LHCN-M2 (cell line): Measurements from ENCODE around the gene SDSL. TPM values are rescaled to one million over a fixed set of nuclear protein-coding genes. Genes with fewer than 3 reads are reported as not detected.
A peak's percentile ranks its signal among the peaks of the same experiment; 100 is the strongest.

ENCODE experiments used
- DNase-seq: peaks from one replicate; pipeline ENCODE4 v3.0.0-alpha.2; 2012; ENCODE audit warnings: low read depth
- total RNA-seq: library from RNA; depleted of rRNA; stranded (reverse); fragments of >200 nt; gene quantifications from 2 replicates; pipeline ENCODE4 v1.2.3, GENCODE V29; 2014

The SDSL gene
- total RNA-seq, 1 experiment from 2014 or later = 6.5 TPM

DNA sequence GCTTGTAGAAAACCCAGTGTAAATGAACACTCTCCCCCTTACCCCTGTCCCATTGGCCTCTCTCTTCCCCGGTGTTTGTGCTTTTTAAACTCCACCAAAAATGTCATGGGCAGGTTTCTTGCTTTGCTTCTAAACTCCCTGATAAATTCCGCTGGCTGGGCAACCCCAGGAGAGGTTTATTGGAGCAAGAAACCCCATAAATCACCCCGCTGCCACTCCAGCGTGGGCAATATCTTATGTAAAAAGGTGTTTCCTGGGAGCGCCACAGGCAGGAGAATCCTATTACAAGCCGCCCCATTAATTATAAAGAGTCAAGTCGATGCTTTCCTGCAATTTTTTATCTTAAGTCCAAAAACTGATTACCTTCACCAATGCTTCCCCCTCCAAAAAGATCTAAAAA, 26.7 kb downstream of the SDSL start:
- no peak for DNase-seq

DNA sequence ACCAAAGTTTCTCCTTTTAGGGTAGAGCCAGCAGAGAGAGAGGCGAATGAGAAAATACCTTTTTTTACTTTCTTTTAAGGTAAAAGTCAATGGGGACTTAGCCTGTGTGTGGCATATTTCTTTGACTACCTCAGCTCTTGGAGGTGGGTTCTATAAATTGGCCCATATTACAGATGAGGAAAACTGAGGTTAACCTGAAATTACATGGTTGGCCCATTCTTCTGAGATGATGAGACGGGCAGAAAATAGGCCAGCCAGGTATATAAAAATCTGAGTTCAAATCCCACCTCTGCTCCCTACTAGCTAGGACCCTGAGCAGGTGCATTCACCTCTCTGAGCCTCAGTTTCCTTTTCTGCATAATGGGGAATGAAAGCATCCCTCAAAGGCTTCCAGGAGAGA, 27.1 kb downstream of the SDSL start:
- DNase-seq = no peak

DNA sequence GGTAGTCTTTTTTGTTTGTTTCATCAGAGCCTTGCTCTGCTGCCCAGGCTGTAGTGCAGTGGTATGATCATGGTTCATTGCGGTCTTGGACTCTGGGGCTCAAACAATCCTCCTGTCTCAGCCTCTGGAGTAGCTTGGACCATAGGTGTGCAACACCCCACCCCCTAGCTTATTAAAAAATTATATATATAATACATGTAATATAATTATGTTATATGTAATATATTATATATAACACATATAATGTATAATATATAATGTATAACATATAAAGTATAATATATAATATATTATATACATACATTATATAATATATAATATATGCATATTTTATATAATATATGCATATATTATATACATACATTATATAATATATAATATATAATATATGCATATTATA, 27.7 kb downstream of the SDSL start:
- DNase-seq = no peak

DNA sequence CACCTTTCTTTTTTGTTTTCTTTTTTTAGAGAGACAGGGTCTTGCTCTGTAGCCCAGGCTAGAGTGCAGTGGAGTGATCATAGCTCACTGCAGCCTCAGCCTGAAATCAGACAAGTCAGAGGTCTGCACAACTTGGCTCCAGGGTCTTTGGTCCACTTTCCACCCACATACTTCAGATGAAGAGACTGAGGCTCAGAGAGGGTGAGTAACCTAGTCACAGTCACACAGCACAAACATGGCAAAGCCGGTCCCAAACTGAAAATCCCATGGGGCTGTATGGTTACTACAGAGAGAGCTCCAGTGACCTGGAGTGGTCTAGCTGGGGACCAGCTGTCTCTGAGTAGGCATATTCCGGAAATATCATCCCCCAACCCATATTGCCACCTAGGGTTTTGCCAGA, 30.3 kb downstream of the SDSL start:
- DNase-seq = no peak

DNA sequence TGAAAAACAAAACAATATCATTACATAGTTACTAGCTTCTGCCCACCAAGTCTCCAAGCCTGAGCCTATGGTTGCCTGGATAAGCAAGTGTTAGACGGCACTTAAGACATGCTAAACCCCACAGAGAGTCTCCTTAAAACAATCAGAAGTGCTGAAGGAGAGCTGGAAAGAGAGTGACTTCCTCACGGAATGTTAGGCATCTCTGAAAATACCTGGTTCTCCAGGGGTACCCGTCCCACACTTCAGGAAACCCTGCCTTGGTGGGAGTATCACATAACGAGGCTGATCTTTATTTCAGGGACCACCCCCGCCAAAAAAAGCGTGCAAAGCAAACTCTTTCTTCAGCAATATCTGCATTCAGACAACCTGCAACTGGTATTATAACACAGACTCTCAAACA, 31.1 kb downstream of the SDSL start:
- no peak for DNase-seq

DNA sequence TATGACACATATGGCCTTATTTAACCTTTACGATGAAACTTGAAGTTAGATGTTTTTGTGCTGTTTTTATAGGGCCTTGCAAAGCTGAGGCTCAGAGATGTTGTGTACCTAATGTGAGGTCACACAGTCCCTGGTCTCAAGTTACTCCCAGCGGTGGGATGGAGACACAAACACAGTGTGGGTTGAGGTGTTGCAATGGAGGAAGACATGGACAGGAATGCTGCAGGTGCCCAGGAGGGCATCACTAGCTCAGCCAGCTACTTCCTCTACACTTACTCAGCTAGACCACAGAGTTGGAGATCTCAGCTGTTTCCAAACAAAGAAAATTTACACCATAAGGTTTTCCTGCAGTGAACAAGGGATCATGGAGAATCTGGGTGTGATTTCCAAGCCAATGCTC, 34.0 kb downstream of the SDSL start:
- no peak for DNase-seq

DNA sequence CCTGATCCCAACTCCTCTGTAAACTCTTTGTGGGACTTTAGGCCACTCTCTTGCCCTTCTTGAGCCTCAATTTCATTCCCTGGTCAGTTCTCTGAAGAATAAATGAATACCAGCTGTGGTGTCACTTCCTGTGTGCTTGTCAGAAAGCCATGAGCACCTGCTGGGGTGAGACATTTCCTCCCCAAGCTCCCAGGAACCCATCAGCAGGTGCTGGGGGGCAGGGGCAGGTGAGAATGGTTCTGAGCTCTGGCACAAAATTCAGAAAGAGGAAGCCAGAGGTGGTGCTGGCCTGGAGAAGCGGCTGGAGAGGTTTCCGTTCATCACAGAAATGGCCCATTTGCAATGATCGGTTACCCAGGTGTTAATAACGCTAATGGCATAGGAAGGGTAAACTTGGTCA, 34.6 kb downstream of the SDSL start:
- DNase-seq = no peak

DNA sequence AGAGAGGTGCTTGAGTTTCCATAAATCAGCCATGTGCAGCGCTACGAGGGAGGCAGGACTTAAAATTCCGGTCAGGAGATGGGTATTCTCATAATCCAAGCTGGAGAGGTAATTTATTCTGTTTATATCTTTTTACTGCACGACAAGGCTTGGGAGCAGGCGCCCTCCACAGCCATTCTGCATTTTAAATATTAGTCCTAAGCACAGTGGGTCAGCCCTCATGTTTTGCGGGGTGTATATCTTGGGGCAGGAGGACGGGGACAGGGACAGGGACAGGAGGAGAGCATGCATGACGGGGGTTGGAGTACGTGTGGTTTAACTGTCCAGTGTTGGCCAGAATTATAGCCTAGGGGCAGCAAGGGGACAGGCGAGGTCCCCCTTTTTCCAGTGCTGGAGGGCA, 35.0 kb downstream of the SDSL start:
- no peak for DNase-seq

DNA sequence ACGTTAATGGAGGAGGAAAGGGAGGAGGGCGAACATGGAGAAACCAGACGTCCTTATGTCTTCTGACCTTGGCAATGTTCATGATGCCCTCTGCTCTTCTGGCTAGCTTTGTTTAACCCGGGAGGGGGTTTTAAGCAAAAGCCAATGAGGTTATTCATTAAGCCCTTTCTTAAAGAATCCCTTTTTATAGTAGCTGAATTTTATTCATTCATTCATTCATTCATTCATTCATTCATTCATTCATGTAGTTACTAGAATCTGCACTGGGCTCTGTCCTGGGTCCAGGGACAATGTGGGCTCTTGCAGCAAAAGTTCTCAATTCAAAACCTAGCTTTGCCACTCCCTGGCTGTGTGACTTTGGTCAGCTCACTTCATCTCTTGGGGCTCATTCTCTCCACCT, 35.5 kb downstream of the SDSL start:
- DNase-seq = no peak

DNA sequence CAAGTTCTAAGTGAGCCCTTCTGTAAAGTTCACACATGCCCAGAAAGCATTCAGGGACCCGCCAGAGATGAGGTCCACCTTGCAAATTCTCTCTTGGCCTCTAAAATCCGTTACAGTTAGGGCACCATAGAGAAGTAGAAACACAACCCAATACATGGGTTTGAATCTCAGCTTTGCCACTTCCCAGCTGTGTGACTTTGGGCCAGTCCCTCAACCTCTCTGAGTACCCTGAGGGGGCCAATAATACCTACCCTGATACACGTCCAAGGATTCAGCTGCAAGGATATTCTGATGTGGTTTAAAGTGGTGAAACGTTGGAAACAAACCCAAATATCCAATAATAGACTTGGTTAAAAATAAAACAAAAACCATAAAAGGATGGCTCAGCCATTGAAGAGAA, 37.8 kb downstream of the SDSL start:
- DNase-seq = no peak

DNA sequence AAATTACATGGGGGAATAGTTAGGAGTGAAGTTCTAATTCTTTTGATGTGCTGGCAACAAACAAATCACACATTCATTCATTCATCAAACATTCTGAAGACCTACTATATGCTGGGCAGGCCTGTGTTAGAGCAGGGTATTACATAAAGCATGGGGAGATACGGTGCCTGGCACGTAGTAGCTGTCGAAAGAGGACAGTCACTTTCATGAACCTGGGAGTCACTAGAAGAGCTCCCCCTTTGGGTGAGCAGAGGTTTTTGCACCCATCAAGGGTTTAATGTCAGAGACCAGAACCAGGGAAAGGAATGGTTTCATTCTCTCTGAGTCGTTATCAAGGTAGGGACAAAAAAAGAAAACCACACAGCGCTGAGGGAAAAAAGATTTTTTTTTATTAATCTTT, 39.5 kb downstream of the SDSL start:
- peak; percentile 22 for DNase-seq

DNA sequence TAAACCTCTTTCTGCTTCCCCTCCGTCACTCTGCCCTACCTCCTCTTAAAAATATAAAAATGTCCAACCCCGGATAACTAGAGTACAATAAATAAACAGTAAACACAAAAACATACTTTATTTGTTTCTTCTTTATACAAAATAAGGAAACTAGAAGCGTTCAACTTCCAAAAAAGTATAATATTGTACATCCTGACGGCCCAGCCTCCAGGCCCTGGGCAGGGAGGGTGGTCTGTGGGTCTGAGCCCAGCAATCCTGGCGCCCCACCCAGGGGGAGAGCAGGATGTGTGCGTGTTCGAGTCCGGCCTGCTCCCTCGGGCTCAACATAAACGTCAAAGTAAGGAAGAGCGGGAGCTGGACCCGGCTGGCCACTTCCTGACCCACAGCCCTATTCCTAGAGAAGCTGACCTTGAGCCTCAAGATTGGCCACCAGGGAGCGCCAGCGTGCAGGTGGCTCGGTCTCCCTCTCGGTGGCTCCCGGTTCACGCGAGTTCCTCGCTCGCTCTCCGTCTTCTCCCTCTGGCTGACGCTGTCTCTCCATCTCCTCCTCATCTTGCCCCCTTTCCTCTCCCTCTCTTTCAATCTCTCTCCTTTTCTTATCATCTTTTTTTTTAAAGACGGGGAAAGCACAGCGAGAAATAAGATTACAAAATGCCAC, 40.1 kb downstream of the SDSL start:
- DNase-seq = peak; percentile 65

DNA sequence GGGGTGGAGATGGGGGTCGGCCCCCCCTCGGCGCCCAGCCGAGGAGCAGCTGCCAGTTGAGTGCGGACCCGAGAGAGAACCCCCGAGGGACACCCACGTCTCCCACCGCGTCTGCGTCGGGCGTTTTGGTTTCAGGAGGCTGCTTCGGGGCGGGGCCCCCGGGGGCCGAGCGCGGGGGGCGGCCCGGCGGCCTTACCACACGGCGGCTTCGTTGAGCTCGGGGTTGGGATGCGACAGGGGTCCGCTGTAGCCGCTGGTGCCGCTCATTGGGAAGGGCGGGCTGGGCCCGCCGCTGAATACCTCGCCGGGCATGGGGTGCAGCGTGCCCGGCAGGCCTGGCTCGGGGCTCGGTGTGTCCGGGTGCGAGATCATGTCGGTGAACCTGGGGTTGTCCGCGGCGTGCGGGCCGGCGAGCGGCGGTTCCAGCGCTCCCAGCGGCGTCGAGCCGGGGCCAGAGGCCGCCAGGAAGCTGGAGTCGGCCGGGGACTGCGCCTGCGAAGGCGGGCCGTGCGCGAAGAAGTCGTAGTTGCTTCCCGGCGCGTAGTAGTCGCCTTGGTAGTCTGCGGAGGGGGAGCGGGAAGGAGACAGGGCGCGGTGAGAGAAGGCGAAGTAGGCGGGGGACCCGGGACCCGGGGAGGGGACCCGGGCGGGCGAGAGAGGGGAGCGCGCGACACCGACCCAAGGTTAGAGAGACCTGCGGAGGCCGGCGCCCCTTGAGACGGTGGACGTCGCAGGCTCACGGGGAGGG, 41.0 kb downstream of the SDSL start:
- DNase-seq = no peak

DNA sequence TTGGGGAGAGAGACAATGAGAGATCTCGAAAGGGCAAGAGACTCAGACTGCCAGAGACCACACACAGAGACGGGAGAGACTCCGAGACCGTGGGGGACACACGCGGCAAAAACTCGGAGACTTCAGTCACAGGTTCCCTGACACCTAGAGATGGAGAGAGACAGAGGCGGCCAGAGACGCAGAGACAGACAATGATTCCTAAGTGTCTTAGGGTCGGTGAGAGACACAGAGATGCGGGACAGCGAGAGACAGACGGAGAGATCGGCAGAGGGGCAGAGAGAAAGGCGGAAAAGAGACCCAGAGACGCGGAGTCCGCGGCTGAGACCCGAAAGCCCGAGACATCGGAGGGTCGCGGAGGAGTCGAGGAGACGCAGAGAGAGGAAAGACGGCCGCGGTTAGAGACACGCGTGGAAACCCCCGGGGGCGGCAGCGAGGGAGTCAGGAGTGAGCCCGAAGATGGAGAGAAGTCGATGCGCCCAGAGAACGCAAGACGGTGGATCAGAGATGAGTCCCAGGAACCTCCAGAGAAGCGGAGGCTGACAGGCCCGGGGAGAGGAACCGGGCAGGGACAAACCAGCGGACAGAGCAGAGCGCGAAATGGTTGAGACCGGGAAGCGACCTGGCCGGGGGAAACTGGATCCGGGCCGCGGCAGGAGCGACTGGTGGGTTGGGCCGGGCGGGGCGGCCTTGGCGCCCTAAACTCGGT, 41.7 kb downstream of the SDSL start:
- DNase-seq = no peak

DNA sequence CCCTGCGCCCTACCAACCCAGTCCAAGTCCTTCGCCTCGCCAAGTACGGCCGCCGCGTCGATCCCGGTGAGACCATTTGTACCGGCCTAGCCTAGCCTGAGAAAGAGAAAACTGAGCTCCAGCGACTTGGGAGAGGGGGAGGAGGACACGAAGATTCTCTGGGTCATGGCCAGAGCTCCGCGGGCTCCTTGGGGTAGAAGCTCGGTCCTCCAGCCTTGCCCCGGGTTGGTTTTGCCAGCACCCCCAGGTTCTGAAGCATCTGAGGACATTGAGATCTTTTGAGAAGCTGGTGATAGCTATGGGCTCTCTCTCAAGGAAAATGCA, 42.2 kb downstream of the SDSL start:
- DNase-seq = no peak

DNA sequence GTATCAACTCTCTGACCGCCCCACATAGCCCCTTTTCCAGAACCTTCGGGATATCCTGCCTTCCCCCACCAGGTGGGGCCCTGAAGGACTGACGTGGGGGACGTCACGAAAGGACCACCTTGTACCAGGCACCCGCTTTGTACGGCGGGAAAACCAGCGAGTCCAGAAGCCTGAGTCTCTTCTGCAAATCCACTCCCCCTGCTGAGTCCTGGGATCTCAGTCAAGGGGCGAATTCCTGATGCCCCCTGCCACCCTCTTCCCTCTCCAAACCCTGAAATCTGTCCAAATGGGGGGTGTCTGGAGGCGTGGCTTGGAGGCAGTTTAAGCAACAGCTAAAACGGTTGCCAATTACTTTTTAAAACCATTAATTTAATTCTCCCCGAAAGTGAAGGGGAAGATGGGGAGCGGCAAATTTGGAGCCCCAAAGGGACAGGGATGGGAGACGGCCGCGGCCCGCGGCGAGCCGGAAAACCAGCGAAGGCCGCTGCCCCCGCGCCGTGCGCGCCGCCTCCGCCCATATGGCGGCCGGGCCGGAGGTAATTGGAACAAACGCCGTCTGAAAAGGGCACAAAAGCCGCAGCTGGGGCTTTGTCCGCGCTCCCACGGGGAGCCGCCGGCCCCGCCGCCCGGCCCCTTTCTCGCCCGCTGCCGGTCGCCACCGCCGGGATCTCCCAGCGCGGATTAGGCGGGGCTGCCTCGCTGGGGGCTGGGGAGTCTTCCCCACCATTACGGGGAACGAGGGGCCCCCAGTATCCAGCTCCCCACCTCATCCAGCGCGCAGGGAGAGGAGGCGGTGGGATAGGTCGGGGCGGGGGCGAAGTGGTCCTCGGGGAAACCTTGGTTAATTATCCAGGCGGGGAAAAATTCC, 42.9 kb downstream of the SDSL start:
- no peak for DNase-seq

DNA sequence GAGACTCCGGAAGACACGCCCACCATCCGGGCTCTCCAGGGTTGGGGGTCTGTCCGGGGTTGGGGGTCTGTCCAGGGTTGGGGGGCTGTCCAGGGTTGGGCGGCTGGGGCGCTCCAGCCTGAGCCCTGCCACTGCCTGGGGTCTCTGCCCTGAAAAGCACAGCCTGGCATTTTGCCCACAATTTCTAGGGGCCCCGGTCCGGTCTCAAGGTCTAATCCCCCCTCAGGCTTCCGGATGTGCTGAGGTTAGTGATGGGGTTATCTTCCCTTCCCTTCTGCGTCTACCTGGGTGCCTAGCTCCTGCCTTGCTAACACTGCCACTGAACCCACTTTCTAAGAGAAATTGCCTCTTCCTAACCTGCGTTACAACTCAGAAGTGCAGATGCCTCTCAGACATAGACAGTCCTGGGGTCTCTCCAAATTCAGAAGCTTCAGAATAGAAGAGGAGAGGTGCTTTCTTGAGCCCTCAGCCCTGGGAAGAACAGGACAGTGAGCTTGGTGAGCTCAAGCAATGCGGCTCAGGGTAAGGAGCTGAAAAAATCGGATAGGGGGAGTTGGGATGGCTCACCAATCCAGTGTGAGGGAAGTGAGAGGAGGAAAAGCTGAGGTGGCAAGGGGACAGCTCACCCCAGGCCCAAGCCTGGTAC, 43.8 kb downstream of the SDSL start:
- DNase-seq = no peak

DNA sequence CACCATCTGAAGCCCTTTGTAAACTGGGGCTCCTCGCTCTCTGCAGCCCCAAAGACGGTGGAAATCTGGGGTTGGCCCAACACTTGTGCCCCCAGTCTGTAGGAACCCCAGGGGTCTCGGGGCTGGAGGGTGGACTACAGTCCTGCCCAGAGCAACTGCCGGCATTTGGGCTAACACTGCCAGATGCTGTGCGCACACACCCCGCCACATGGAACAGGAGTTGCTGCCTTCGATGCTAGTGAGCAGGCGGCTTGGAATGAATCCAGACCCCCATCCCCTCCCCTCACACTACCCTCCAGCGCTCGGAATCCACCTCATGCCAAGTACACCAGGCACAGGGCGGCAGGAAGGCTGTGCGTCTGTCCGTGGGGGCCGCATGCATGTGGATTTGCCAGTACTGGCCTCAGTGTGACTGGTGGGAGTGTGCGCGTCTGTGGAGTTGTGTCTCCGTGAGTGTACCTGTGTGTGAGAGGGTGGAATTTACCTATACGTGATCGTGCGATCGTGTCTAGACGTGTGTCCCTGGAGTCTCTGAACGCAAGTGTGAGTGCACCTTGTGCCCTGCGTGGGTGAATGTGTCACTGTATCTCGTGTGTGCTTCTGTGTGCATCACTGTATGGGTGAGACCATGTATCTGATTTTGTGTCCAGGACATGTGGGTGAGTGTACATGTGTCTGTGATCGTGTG, 44.4 kb downstream of the SDSL start:
- DNase-seq = no peak

DNA sequence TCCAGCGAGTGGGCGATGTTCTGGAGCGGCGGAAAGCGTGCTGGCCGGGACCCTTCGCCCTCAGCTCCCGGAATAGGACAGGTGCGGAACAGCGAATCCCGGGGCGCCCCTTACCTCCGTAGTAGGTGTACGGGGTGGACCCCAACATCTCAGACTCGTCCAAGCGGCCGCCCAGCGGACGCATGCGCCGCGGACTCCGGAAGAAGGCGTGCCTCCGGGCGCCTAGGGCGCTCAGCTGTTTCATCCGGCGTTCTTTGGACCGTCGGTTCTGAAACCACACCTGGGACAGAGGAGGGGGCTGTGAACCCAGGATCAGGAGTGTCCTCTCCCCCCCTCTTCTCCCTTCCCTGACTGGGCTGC, 44.9 kb downstream of the SDSL start:
- DNase-seq = no peak

DNA sequence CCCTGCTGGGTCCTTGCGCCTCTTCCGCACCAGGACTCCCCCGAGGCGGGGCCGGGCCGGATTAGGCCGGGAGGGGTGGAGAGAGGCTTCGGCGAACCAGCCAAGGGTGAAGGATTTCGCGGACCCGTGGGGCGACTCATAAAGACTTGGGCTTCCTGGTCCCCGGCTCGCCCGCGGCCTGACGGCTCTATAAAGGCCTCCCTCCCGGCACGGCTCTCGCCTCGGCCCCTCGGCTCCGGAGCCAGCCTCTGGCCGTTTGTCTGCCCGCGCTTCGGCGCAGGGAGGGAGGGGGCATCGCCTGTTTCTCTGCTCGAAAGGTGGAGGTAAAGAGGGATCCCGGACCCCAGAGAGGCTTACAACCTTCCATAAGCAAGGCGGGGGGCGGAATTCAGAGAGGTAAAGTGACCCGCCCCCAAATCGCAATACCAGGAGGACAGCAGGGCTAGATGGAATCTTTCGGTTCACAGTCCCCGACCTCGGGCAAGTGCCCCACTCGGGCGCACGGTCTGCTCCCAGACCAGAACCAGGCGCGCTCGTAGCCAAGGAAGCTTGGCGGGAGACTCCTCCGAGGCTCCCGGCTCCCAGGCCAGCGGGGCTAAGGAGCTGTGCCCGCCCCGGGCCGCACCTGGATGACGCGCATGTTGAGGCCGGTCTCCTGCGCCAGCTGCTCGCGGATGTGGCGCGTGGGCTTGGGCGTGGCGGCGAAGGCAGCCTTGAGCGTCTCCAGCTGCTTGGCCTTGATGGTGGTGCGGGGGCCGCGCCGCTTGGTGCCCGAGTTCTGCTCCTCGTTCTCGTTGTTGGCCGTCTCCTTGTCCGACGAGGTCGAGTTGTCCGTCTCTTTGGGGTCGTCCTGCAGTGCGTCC, 45.6 kb downstream of the SDSL start:
- DNase-seq = no peak
